ENCODE measurements around the gene CEACAM1.
"Not testable (repeated sequence)": the region's sequence is repeated elsewhere in the genome, so short reads cannot be mapped to it uniquely, and the experiment has no call there.

The CEACAM1 gene

GRCh38 chr19:42472402-42473147 is 55.7 kb downstream of the CEACAM1 start:
- DNase-seq = no peak

- no peak for DNase-seq
Measured at GRCh38 chr19:42471554-42472249, 56.6 kb downstream of the CEACAM1 start.

- DNase-seq = no peak
Measured at GRCh38 chr19:42469311-42470235, 58.7 kb downstream of the CEACAM1 start.

- DNase-seq = peak in 1 of 2 experiments; percentile 44
Measured at GRCh38 chr19:42468273-42468796, 59.9 kb downstream of the CEACAM1 start.

GRCh38 chr19:42467183-42467760 is 61.0 kb downstream of the CEACAM1 start:
- DNase-seq = no peak

GRCh38 chr19:42466521-42467182 is 61.6 kb downstream of the CEACAM1 start:
- no peak for DNase-seq

GRCh38 chr19:42465827-42466280 is 62.4 kb downstream of the CEACAM1 start:
- no peak for DNase-seq

- DNase-seq = no peak
Measured at GRCh38 chr19:42461700-42462324, 66.5 kb downstream of the CEACAM1 start.

- not testable (repeated sequence) for DNase-seq
Measured at GRCh38 chr19:42461231-42461630, 67.0 kb downstream of the CEACAM1 start.

GRCh38 chr19:42459926-42460325 is 68.4 kb downstream of the CEACAM1 start:
- no peak for DNase-seq

Measured in NCI-H1930 (cell line).